ENCODE data around the gene PARD3.
A peak's percentile ranks its signal among the peaks of the same experiment; 100 is the strongest.

Gene PARD3

GRCh38 chr10:34699904-34700517, 115.1 kb downstream of the PARD3 start:
- Histone ChIP-seq H3K4me2 (ENCODE audit: low read length) (no peak overlapping the region), H3K9ac (ENCODE audit: low read length) (no peak overlapping the region)

GRCh38 chr10:34698979-34699378, 116.1 kb downstream of the PARD3 start:
- Histone ChIP-seq H2AFZ (ENCODE audit: insufficient read depth, low read length, poor library complexity) (no peak overlapping the region), H3K18ac (ENCODE audit: low read length) (no peak overlapping the region), H3K23ac (ENCODE audit: low read length) (no peak overlapping the region), H3K9ac (ENCODE audit: low read length) (no peak overlapping the region), H3K4ac (ENCODE audit: low read depth, low read length) (no peak overlapping the region), H4K12ac (ENCODE audit: low read depth, low read length) (no peak overlapping the region), H3K27me3 (ENCODE audit: insufficient read depth, low read length) (no peaks in the 10 kb centered on the region), H3K9me3 (ENCODE audit: insufficient read depth, low read depth, low read length) (no peaks in the 10 kb centered on the region), H3K4me1 (ENCODE audit: control insufficient read depth in 1 of 2, insufficient read depth in 2 of 2, low read length in 2 of 2) (peaks cover 4 to 9% of the 10 kb centered on the region in 2 experiments), H3K14ac (ENCODE audit: low read length) (no peak overlapping the region), H2BK12ac (ENCODE audit: low read length) (no peak overlapping the region), H3K36me3 (ENCODE audit: control insufficient read depth in 1 of 2, insufficient read depth in 2 of 2, low read length in 2 of 2) (peaks cover 3 to 6% of the 10 kb centered on the region in 2 experiments), H2BK120ac (ENCODE audit: insufficient read depth, low read length, poor library complexity) (no peak overlapping the region), H3K4me2 (ENCODE audit: low read length) (no peak overlapping the region), H2BK5ac (ENCODE audit: low read depth, low read length, poor library complexity) (no peak overlapping the region), H2AK5ac (ENCODE audit: low read length) (no peak overlapping the region), H3K27ac (ENCODE audit: low read depth, low read length) (no peak overlapping the region), H3K4me3 (ENCODE audit: low read depth, low read length) (no peak overlapping the region), H4K8ac (ENCODE audit: low read depth, low read length) (no peak overlapping the region), H4K91ac (ENCODE audit: low read depth, low read length) (no peak overlapping the region), H3K79me1 (ENCODE audit: low read length) (peaks cover 3% of the 10 kb centered on the region), H3K79me2 (ENCODE audit: control insufficient read depth, insufficient read depth, low read length, poor library complexity) (peaks cover 1% of the 10 kb centered on the region)
- DNase-seq: peak in 1 of 2 donors; percentile 47
- WGBS (ENCODE audit: extremely low coverage, insufficient coverage, insufficient read length): no CpG with 5 or more reads among the region's 3 CpGs

More at GRCh38 chr10:34699904-34700517, 115.1 kb downstream of the PARD3 start:
- H2BK120ac ChIP-seq (ENCODE audit: insufficient read depth, low read length, poor library complexity): no peak overlapping the region
- no peak overlapping the region for H3K4ac ChIP-seq (ENCODE audit: low read depth, low read length)
- H2BK5ac ChIP-seq (ENCODE audit: low read depth, low read length, poor library complexity): no peak overlapping the region
- H3K27me3 ChIP-seq (ENCODE audit: insufficient read depth, low read length): no peaks in the 10 kb centered on the region
- no peak overlapping the region for H4K8ac ChIP-seq (ENCODE audit: low read depth, low read length)
- H3K23ac ChIP-seq (ENCODE audit: low read length): no peak overlapping the region
- peaks cover 1% of the 10 kb centered on the region for H3K79me2 ChIP-seq (ENCODE audit: control insufficient read depth, insufficient read depth, low read length, poor library complexity)
- H3K14ac ChIP-seq (ENCODE audit: low read length): no peak overlapping the region
- no CpG with 5 or more reads among the region's 4 CpGs for WGBS (ENCODE audit: extremely low coverage, insufficient coverage, insufficient read length)
- no peak overlapping the region for H3K27ac ChIP-seq (ENCODE audit: low read depth, low read length)
- peaks cover 3 to 4% of the 10 kb centered on the region in 2 experiments for H3K36me3 ChIP-seq (ENCODE audit: control insufficient read depth in 1 of 2, insufficient read depth in 2 of 2, low read length in 2 of 2)
- H3K18ac ChIP-seq (ENCODE audit: low read length): peak overlapping the region; percentile 53
- peaks cover 3% of the 10 kb centered on the region for H3K79me1 ChIP-seq (ENCODE audit: low read length)
- H2AK5ac ChIP-seq (ENCODE audit: low read length): no peak overlapping the region
- no peak overlapping the region for H4K12ac ChIP-seq (ENCODE audit: low read depth, low read length)
- no peak for DNase-seq
- no peak overlapping the region for H3K4me3 ChIP-seq (ENCODE audit: low read depth, low read length)
- peaks cover 4 to 9% of the 10 kb centered on the region in 2 experiments for H3K4me1 ChIP-seq (ENCODE audit: control insufficient read depth in 1 of 2, insufficient read depth in 2 of 2, low read length in 2 of 2)
- no peak overlapping the region for H4K91ac ChIP-seq (ENCODE audit: low read depth, low read length)
- H3K9me3 ChIP-seq (ENCODE audit: insufficient read depth, low read depth, low read length): no peaks in the 10 kb centered on the region
- H2BK12ac ChIP-seq (ENCODE audit: low read length): no peak overlapping the region
- no peak overlapping the region for H2AFZ ChIP-seq (ENCODE audit: insufficient read depth, low read length, poor library complexity)

DNA sequence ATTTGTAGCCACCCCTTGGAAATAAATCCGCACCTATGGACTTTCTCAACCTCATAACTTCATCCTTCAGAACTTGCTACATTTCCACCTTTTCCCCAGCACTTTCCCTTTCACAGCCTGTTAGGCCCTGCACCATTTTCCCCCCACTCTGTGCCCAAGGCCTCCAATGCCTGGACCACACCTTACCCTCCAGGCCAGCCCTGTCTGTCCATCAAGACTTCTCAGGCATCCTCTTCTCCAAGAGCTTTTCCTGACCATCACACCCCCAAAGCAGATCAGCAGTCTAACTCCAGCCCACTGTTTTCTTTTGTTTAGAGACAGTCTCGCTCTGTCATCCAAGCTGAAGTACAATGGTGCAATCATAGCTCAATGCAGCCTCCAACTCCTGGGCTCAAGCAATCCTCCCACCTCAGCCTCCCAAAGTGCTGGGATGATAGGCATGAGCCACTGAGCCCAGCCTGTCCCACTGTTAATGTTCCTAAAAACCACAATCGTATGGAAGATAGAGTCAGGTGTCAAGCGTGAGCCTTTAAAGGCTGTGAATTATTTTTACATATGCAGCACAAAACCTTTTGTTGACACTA, 116.8 kb downstream of the PARD3 start:
- Histone ChIP-seq H2BK5ac (ENCODE audit: low read depth, low read length, poor library complexity) (no peak overlapping the region), H4K8ac (ENCODE audit: low read depth, low read length) (no peak overlapping the region), H3K23ac (ENCODE audit: low read length) (no peak overlapping the region), H3K27ac (ENCODE audit: low read depth, low read length) (no peak overlapping the region), H3K4ac (ENCODE audit: low read depth, low read length) (no peak overlapping the region), H3K9me3 (ENCODE audit: insufficient read depth, low read depth, low read length) (no peaks in the 10 kb centered on the region), H3K9ac (ENCODE audit: low read length) (no peak overlapping the region), H3K36me3 (ENCODE audit: control insufficient read depth in 1 of 2, insufficient read depth in 2 of 2, low read length in 2 of 2) (peaks cover 3 to 6% of the 10 kb centered on the region in 2 experiments), H3K4me1 (ENCODE audit: control insufficient read depth in 1 of 2, insufficient read depth in 2 of 2, low read length in 2 of 2) (peaks cover 4 to 9% of the 10 kb centered on the region in 2 experiments), H3K4me3 (ENCODE audit: low read depth, low read length) (no peak overlapping the region), H2AK5ac (ENCODE audit: low read length) (no peak overlapping the region), H3K79me2 (ENCODE audit: control insufficient read depth, insufficient read depth, low read length, poor library complexity) (peaks cover 1% of the 10 kb centered on the region), H2BK12ac (ENCODE audit: low read length) (no peak overlapping the region), H3K79me1 (ENCODE audit: low read length) (peaks cover 3% of the 10 kb centered on the region), H3K4me2 (ENCODE audit: low read length) (no peak overlapping the region), H3K27me3 (ENCODE audit: insufficient read depth, low read length) (no peaks in the 10 kb centered on the region), H4K91ac (ENCODE audit: low read depth, low read length) (no peak overlapping the region), H2AFZ (ENCODE audit: insufficient read depth, low read length, poor library complexity) (no peak overlapping the region), H3K14ac (ENCODE audit: low read length) (no peak overlapping the region), H3K18ac (ENCODE audit: low read length) (no peak overlapping the region), H4K12ac (ENCODE audit: low read depth, low read length) (no peak overlapping the region), H2BK120ac (ENCODE audit: insufficient read depth, low read length, poor library complexity) (no peak overlapping the region)
- WGBS (ENCODE audit: extremely low coverage, insufficient coverage, insufficient read length): no CpG with 5 or more reads among the region's 4 CpGs
- DNase-seq: no peak

DNA sequence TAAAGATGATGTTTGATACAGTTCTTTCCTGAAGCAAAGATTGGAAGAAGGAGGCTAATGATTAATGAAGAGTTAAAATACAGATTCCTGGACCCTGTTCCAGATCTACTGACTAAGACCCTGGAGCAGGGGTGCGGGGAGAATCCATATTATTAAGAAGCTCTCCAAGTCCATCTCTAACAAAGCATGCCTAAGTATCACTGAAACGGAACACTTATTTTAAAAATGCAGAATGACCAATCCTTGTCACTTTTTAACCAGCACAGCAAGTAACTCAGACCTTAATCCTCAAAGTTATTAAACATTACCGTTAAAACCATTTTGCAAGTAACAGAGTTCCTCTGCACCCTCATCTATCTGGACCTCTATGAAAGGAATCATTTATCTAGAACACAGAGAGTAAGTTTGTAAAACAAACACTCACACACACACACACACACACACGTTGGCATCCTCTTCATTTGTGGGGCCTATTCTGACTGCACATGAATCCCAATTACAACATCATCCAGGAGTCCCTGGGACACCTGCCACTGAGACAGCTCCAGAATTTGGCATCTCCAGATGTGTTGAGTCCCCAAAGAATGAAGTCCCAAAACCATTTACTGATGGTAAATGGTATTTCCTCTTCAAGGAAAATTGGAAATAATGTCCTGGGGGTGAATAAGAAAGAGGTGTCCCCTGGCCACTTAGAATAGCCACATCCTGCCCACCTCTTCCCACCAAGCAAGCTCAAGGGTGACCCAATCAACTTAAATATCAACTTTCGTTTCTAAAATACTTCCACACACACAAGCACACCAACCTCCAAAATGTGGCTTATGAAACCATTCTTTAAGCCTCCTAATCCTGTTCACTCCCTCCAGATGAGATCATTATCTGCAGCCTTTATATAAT, 117.5 kb downstream of the PARD3 start:
- peaks cover 3 to 6% of the 10 kb centered on the region in 2 experiments for H3K36me3 ChIP-seq (ENCODE audit: control insufficient read depth in 1 of 2, insufficient read depth in 2 of 2, low read length in 2 of 2)
- no peak overlapping the region for H3K9ac ChIP-seq (ENCODE audit: low read length)
- H2BK5ac ChIP-seq (ENCODE audit: low read depth, low read length, poor library complexity): no peak overlapping the region
- no peak overlapping the region for H3K18ac ChIP-seq (ENCODE audit: low read length)
- no peak for DNase-seq
- no peak overlapping the region for H4K8ac ChIP-seq (ENCODE audit: low read depth, low read length)
- no peak overlapping the region for H2AFZ ChIP-seq (ENCODE audit: insufficient read depth, low read length, poor library complexity)
- peaks cover 1% of the 10 kb centered on the region for H3K79me2 ChIP-seq (ENCODE audit: control insufficient read depth, insufficient read depth, low read length, poor library complexity)
- WGBS (ENCODE audit: extremely low coverage, insufficient coverage, insufficient read length): no CpG with 5 or more reads among the region's 5 CpGs
- H3K4ac ChIP-seq (ENCODE audit: low read depth, low read length): no peak overlapping the region
- no peak overlapping the region for H2BK120ac ChIP-seq (ENCODE audit: insufficient read depth, low read length, poor library complexity)
- H3K79me1 ChIP-seq (ENCODE audit: low read length): peaks cover 2% of the 10 kb centered on the region
- no peak overlapping the region for H2BK12ac ChIP-seq (ENCODE audit: low read length)
- no peak overlapping the region for H3K27ac ChIP-seq (ENCODE audit: low read depth, low read length)
- H3K4me2 ChIP-seq (ENCODE audit: low read length): no peak overlapping the region
- H3K27me3 ChIP-seq (ENCODE audit: insufficient read depth, low read length): no peaks in the 10 kb centered on the region
- H3K4me1 ChIP-seq (ENCODE audit: control insufficient read depth in 1 of 2, insufficient read depth in 2 of 2, low read length in 2 of 2): peaks cover 3 to 9% of the 10 kb centered on the region in 2 experiments
- no peak overlapping the region for H3K14ac ChIP-seq (ENCODE audit: low read length)
- H3K4me3 ChIP-seq (ENCODE audit: low read depth, low read length): no peak overlapping the region
- no peak overlapping the region for H4K12ac ChIP-seq (ENCODE audit: low read depth, low read length)
- no peak overlapping the region for H4K91ac ChIP-seq (ENCODE audit: low read depth, low read length)
- no peaks in the 10 kb centered on the region for H3K9me3 ChIP-seq (ENCODE audit: insufficient read depth, low read depth, low read length)
- no peak overlapping the region for H3K23ac ChIP-seq (ENCODE audit: low read length)
- no peak overlapping the region for H2AK5ac ChIP-seq (ENCODE audit: low read length)

Measured in trophoblast cell (in vitro differentiated cells and primary cell).